LHCN-M2 (cell line): ENCODE data around the gene DUSP22. TPM values are rescaled to one million over a fixed set of nuclear protein-coding genes. Genes with fewer than 3 reads are reported as not detected.

Experiments
- DNase-seq: peaks from one replicate; pipeline ENCODE4 v3.0.0-alpha.2; 2012; ENCODE audit warnings: low read depth
- total RNA-seq: library from RNA; depleted of rRNA; stranded (reverse); fragments of >200 nt; gene quantifications from 2 replicates; pipeline ENCODE4 v1.2.3, GENCODE V29; 2014

The DUSP22 gene
- total RNA-seq, 1 experiment from 2014 or later, result 14.9 TPM

DNA sequence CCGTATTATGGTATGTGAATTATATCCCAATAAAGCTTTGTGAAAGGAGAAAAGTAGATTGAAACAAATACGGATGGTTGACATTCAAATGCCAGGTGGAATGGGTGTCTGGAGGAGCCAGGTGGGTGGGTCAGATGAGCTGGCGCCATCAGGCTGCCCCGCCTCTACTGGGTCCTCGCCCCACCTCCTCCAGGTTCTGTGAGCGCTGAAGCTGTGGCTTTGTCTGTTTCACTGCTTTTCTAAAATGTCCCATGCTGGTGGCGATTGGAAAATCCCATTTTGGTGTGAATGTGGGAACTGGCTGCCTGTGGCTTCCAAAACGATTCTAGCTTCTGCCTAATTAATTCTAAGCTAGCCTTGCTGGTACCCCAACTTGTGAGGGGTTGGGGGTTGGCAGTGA is 16.5 kb downstream of the DUSP22 start:
- DNase-seq, result no peak

DNA sequence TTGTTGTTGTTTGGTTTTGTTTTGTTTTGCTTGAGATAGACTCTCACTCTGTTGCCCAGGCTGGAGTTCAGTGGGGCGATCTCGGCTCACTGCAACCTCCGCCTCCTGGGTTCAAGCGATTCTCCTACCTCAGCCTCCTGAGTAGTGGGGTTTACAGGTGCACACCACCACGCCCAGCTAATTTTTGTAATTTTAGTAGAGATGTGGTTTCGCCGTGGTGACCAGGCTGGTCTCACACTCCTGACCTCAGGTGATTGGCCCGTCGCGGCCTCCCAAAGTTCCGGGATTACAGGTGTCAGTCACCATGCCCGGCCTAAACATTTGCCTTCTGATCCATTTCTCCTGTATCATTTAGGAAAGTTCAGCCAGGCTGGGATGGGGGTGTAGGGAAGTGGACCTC is 17.7 kb downstream of the DUSP22 start:
- DNase-seq, result no peak

DNA sequence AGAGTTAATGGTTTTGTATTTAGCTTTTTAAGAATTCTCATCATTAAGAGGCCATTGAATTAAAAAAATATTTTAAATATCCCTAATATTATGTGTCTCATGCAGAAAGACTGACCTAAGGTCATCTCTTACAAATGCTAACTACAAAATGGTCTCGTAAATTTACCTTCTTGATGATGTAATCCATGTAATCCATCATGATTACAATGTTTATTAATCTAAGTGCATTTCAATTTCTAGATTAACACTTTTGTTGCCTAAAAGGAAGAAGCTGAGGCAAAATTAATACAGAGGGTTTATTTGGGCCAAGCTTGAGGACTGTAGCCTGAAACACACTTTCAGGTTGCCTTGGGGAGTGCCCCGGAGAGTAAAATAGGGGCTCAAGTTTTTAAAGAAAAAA is 18.4 kb downstream of the DUSP22 start:
- DNase-seq, result no peak

DNA sequence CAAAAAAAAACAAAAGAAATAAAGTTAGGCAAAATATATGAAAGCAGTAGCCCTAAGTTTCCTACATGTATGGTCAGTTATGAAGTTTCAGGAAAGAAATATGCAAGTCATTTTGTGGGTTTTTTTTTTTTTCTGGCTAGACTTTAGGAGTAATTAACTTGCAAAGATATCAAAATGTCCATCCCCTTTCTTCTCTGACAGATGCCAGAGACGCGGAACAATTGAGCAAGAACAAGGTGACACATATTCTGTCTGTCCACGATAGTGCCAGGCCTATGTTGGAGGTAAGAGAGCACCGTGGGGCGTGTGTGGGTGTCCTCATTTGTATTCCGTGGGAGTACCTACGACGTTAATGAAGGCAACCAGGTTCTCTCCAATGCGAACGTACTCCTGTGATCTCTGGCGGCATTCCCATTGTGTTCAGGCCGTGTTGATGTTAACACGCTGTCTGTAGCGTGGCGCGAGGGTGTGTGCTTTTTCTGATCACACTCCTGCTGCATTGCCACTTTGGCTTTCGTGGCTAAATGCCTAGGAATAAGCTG is 19.5 kb downstream of the DUSP22 start:
- DNase-seq, result no peak

DNA sequence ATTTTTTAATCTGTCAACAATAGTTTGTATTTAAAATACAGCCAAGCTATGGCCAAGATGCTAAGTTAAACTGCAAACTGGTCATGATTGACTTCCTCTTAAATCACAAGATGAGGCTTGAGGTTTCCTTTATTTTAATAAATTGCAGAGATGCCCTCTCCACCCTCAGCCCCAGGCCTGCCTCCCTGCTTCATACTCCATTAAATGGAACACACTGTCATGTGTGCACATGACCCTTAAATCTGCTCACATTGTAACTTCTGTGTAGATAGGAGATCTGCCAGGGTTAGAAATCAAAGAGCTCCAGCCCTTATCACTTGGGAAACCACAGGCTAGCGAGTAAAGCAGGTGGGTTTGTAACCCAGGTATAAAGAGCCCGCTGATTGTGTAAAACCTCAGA is 20.8 kb downstream of the DUSP22 start:
- no peak for DNase-seq

DNA sequence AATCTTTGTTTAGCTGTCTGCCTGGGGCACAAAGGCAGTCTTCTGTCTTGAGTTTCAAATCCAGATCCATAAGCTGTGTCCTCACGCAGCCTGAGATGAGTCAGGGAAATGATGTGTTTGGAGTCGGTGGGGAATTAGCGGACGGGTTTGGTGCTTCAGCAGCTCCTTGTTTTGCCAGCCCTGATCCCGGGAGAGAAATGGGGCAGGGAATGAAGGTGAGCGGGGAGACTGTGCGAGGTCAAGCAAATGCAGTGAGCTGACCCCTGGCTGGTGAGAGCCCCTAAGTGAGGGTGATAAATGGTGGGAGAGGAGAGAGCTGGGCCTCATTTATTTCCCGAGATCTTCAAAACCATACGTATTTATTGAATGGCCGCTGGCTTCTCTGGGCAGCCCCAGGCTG is 21.6 kb downstream of the DUSP22 start:
- no peak for DNase-seq

DNA sequence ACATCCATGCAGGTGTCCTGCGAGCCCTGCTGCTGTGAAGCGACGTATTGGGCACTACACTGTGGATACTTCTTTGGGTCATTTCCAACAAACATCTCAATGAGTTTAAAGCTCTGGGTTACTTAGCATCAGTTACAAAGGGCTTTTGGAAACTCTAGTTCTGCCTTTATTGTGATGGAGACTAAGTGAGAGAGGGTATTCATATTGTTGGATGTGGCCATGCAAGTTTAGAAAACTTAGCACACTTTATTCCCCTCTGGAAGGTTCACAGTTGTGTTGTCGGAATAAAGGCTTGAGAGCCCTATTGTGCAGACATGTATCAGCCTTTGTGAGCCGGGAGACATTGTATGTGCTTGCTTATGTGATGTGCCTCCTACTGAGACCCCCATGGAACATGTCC is 22.1 kb downstream of the DUSP22 start:
- DNase-seq, result no peak

DNA sequence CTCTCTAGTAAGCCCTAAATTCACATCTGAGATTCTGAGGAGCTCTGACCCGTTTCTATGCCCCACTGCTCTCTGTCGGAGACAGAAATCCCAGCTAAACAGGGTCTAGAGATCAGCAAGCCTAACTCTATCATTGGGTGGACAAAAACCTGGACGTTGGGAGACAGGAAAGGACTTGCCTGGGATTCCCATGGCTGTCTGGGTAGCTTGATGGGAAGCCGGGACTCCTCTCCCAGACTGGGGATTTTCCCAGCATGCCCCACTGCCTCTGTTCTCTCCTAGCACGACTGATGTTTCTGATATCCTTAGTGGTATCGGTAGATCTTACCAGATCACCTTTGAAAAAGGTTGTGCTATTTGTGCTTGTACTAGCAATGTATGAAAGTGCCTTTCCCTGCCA is 22.9 kb downstream of the DUSP22 start:
- no peak for DNase-seq

DNA sequence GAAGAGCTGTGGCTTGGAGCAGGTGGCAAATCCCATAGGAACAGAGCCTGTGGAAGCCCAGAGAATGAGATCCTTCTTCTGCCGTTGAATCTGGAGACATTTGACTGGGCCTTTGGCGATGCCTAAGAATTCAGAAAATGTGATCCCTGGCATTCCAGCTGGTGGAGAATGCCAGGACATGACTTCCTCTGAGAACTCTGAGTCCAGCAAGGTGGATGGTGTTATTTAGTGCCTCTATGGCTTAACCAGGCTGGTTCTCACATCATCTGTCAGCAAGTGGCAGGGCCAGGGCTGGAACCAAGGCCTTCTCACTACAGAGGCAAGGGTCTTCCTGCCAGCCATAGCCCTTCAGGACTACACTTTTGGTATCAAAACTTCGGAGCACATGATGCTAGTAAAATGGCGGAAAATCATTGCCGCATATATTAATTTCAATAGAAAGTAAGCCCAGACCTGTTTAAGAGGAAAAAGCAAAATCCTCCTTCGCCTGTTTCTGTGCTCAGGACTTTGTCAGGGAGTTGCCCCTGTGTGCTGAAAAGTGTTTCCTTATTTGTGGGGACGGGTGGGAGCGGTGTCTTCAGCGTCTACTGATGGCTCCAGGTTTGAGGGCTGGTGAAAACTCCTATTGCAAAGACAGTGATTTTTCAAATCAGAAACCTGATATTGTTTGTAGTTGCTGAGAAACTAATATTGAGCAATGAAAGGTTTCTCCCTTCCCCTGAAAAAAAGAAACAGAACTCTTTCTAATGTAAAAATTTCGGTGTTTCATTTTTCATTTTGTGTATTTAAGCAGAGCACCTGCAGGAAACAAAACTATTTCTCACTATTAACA is 23.9 kb downstream of the DUSP22 start:
- DNase-seq, result no peak

DNA sequence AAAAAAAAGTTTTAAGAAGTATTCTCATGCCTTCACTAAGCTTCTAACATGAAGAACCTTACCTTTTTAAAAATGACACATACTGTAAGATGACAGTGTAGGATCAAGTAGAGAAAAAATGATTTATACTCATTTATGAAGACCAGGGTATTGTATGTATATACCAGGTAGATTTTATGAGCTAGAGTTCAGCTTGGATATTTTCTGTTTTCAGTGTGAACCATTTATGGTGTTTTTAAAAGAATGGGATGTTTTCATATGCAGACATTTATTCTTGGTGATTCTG is 24.4 kb downstream of the DUSP22 start:
- DNase-seq, result no peak

DNA sequence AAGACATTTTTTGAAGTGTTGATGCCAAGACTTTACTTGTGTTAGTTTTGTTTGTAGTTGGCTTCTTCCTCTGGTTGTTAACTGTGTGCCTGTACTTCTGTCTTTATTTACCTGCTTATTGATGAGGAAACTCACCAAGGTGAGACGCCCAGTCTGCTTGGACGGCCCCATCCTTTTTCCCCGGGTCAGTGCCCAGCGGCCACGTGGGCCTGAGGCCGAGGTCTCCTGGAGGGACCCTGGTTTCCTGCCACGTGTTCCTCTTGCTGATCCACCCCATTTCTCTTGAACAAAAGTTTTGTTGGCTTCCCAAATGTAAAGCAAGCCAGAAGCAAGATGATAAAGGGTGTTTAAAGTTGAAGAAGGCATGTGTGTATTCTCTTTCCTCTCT is 24.8 kb downstream of the DUSP22 start:
- DNase-seq, result no peak

DNA sequence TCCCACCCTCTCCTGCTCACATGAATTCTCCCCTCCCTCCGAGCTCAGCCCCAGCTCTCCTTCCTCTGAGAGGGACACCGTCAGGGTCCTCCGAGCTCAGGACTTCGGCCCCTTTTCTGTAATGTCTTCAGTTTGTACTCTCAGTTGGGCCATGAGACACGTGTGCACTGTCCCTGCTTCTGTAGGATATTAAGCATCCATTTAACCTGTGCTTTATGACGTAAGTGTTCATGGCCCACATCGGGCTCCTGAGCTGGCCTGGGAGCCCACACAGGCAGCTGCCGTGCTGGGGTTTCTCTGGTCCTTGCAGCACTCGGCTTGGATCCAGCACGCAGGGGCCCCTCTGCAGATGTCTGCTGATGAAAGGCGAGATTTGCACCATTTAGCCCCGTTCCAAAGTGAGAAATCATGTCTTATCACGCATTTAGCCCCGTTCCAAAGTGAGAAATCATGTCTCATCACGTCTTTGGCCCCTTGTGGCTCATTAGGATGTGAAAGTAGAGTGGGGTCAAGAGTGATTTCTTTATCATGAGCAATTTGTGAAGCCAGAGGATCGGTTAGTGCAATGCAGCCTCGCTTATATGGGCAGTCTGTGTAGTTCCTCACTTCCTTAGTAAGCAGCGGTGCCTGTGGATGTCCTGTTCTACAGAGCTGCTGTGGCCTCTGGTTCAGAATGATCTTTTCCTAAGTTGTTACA is 25.3 kb downstream of the DUSP22 start:
- DNase-seq, result no peak

DNA sequence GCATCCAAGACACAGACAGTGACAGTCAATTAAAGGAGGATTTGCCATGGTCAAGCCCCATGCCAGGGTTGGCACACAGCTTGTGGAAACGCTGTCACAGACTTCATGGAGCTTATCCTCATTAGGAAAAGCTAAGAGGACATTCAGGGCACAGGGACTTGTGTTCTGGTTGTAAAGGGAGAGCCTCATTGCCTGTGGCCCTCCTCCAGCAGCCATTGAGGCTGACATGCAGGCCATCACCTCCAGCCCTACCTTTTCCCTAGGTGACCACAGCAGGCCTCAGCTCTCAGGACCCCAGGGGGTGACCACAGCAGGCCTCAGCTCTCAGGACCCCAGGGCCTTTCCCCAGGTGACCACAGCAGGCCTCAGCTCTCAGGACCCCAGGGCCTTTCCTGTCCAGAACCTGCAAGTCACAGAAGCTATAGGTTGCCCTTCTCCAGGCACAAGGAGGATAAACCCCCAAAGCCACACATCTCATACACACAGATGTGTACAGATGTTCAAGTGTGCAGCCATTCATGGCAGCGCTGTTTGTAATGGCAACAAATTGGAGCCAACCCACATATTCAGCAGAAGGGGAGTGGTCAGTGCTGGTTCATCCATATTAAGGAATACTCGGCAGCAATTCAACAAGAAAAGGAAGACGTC is 26.1 kb downstream of the DUSP22 start:
- DNase-seq, result no peak

DNA sequence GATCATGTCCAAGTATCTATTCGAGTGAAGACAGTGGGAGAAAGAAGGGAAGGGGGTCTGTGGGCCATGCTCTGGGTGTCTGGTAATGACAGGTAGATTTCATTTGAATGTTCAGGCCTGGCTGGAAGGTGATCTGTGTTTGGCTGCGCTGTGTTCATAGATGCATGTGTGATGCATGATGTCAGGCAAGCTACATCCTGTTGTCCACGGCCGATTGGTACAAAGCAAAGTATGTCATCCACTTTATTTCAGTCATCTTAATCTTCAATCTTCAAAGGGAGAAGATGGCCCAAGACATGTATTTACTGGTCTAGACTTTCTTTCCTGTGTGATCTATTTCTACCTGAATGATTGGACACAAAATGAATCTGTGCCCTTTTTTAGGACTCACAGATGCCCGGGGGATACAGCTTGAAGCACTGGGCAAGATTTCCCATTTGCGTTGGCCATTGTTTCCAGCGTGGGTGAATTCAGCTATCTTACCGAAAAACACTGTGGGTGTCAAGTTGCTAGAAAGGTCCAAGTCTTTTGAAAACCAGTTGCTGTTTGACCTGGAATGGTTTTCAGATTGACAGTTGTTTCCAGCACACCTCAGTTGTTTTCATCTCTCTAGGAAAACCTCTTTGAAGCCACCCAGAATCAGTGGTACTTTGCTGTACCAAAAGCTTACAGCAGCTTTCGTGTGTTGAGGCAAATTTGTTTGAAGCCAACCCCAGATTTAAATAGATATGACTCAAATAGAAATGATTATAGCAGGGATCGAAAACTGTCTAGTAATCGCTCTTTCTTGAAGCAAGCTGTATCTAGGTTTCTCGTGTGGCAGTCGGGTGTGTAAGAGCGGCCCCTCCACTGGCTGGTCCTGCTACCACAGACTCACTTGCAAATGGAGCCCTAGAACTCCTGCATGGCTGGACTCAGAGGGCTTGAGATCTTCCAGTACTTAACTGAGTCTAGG is 27.2 kb downstream of the DUSP22 start:
- no peak for DNase-seq

DNA sequence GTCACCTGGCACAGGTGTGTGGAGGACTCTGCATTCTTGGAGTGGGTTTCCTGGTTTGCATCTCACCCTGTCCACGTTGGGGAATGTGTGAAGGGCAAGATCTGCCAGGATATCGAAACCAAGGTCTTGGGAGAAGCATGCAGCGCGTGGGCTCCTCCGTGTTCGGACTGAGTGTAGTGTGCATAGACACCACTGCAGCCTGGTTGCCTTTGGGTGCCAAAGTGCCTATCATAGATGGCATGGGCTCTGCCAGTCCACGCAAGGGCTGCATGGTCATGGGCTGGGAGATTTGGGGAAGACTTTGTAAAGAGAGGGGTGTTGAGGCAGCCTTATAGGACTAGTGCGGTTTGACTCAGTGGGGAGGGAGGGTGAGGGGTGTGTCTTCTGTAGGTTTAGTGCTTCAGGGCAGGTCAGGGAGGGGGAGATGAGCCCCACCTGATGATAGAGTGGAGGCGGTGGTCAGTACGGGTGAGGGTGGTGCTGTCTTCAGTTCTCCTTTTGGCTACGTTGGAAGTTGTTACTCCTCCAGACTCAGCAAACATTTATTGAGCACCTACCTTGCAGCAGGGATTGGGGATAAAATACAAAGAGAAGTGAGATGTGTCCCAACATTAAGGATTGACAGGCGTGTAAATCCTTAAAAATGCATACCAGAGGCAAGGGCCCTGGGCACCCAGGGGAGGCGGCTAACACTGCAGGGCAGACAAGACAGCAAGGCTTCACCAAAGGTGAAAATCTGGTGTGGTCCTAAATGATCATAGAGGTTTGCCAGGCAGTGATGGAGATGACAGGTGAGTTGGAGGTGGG is 28.3 kb downstream of the DUSP22 start:
- no peak for DNase-seq

DNA sequence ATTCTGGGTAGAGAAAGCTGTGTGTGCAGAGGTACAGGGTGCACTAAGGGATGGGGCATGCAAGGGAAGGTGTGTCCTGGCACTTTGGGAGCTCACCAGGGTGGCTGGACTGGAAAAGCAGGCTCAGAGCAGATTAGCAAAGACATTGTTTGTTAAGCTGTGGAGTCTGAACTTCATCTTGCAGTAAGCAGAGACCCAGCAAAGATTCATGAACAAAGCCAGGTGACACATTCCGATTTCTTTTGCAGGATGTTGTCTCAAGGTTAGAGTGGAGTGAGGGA is 28.8 kb downstream of the DUSP22 start:
- no peak for DNase-seq

DNA sequence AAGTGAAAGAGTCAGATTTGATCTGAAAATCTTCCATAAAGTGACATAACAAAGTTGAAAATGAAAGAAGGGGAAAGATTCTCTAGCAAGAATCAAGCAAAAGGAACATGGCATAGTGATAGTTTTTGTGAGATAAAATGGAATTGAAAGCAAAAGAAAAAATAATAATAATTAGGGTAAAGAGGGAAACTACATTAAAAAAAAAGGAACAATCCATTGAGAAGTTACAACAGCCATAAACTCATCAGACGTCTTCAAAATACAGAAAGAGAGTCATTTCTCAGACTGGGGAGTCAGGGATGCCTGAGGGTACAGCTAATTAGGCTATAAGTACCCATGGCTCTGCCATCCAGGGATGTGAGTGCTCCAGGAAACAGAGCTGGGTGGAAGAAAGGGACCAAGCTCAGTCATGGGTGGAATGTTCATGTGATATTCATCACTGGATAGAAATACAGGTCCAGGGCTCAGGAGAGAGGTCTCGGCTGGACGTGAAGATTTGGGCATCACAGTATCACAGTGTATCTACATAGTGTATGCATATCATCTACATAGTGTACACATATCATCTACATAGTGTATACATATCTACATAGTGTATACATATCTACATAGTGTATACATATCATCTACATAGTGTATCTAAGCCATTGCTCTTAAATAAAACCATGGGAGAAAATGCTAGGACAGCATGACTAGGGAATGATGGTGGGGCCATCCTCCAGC is 29.4 kb downstream of the DUSP22 start:
- no peak for DNase-seq

DNA sequence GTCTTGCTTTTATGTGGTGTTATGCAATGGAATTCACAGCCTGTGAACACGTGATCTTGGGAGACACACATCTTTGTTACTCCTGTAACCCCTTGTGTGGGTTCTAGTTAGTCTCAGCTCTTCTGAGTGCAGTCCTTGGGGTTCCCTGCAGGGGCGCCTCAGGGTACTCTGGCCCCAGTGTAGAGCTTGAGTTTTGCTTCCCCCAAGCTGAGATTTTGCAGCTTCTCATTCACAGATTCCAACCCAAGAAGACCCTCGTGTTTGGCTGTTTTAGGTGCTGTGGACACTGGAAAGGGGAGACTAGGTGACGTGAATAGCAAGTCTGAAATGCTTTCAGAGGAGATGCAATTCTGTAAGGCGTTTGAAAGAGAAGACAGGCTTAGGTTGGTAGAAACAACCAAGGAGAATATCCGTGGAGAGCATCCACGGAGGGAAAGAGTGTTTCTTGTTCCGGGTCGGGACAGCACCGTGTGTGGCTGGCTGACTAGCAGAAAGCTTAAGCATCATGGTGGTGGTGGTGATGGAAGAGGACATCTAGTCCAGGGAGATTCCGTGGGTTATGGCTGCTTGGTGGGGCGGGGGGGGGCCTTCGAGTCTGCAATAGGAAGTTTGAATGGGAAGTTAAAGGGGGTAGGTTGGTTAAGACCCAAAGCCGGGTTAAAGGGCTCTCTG is 30.1 kb downstream of the DUSP22 start:
- no peak for DNase-seq

DNA sequence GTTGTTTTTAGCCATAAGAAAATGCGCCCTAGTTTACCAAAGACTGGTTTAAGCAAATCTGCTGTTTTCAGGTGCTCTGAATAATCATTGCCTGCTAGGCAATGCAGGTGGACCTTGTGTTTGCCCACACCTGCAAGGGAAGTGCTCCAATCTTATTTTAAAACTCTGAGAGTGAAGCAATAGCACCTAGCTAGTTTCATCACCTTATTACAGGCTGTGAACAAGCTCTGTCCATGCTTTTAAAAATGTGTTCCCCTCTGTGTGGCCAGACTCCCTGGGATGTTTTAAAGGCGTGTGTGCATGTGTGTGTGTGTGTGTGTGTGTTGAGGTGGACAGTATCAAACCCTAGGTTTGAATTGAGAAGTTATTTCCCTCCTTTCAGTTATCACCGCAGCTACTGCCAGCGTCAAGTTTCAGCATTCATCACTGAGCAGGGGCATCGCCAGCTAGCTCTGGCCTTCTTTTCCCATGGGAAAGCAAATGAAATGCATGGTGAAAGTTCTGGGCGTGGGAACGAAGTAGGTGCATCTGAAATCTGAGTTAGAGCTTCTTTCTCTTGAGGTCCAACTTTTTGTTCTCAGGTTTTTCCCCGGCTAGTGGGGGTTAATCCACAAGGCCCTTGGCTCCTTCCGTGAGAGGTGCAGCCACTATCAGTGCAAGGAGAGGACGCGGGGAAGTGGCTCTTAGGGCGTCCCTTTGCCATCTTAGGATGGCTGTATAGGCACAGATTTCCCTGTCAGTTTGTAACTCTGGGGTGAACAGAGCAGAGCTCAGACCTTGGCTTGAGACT is 30.8 kb downstream of the DUSP22 start:
- no peak for DNase-seq
